Sigmoid colon (tissue), 7 donors: Measurements from ENCODE around the gene CTIF. TPM values are rescaled to one million over a fixed set of nuclear protein-coding genes. Genes with fewer than 3 reads are reported as not detected.

Experiments
- DNase-seq: peaks from one replicate; pipeline ENCODE4 v3.0.0-alpha.2; 2019
- H3K27ac ChIP-seq, 4 donors: fragments of 200-600 bp; sonication (generic); one replicate each; pipeline ENCODE4 v1.5.1; 2016 to 2019; ENCODE audit warnings: mild to moderate bottlenecking in 1 of 4
- H3K27me3 ChIP-seq, 3 donors: fragments of 200-600 bp; sonication (generic); one replicate each; pipeline ENCODE4 v1.5.1; 2019; ENCODE audit warnings: mild to moderate bottlenecking in 1 of 3
- H3K36me3 ChIP-seq, 4 donors: fragments of 200-600 bp; sonication (generic); one replicate each; pipeline ENCODE4 v1.5.1; 2016 to 2019
- H3K4me1 ChIP-seq, 4 donors: fragments of 200-600 bp; sonication (generic); one replicate each; pipeline ENCODE4 v1.5.1; 2017 to 2019
- H3K4me3 ChIP-seq, 4 donors: fragments of 200-600 bp; sonication (generic); one replicate each; pipeline ENCODE4 v1.5.1; 2017 to 2019; ENCODE audit warnings: mild to moderate bottlenecking in 2 of 4, moderate library complexity in 1 of 4
- H3K9me3 ChIP-seq, 4 donors: fragments of 200-600 bp in 3 of 4; sonication (generic) in 3 of 4; one replicate each; pipeline versions ENCODE4 v1.5.1 to v1.6.1; 2013 to 2019
- EP300 ChIP-seq, 4 donors: sonication (generic); formaldehyde crosslinking; IDR thresholded peaks; one replicate each; pipeline ENCODE4 v1.6.1; 2017; ENCODE audit warnings: antibody characterized with exemption in 4 of 4
- POLR2A ChIP-seq, 2 donors: fragments of 450-650 bp; IDR thresholded peaks; one replicate each; pipeline ENCODE4 v1.6.1; 2016; ENCODE audit warnings: antibody characterized with exemption in 2 of 2, mild to moderate bottlenecking in 2 of 2, moderate library complexity in 2 of 2
- POLR2AphosphoS5 ChIP-seq, 4 donors: sonication (generic); formaldehyde crosslinking; IDR thresholded peaks; one replicate each; pipeline ENCODE4 v1.6.1; 2017; ENCODE audit warnings: antibody characterized with exemption in 4 of 4
- WGBS, 2 donors: extraction: QIAGEN DNeasy Blood & Tissue Kit; methylation state at CpG; one replicate each; pipeline ENCODE4 v1.1.7; 2013; 5-methylcytosine and 5-hydroxymethylcytosine counted together
- intact Hi-C: fragments of 100-400 bp; cut with DNase I; formaldehyde crosslinking; loops from one replicate; pipeline ENCODE4 v1.15.1; 2023
- polyA plus RNA-seq, 3 donors: library from polyadenylated mRNA; stranded (reverse); fragments of 200-250 nt; gene quantifications; one replicate each; pipeline ENCODE4 v1.2.3, GENCODE V29; 2013
- total RNA-seq, 4 donors: library from RNA; depleted of rRNA; stranded (reverse); fragments of >200 nt; gene quantifications; one replicate each; pipeline ENCODE4 v1.1.0, GENCODE V29; 2016
- TF ChIP-seq, protein P1 (sequence below), 4 experiments: fragments of 450-650 bp in 3 of 4; fragments of 200-600 bp in 1 of 4; IDR thresholded peaks; one replicate each; pipeline ENCODE4 v1.5.1; 2016 to 2019; ENCODE audit warnings: antibody characterized with exemption in 4 of 4, mild to moderate bottlenecking in 3 of 4, moderate library complexity in 2 of 4
- donor health status: healthy with polysubstance abuse.
- donor health status: Bipolar disorder and iron deficiency.
- donor health status: healthy.

CTIF gene
- total and polyA plus RNA-seq, 7 donors, result 3.6 to 65.9 (median 22.5) TPM

GRCh38 chr18:48570313-48570712, 31.5 kb downstream of the CTIF start:
- H3K36me3 ChIP-seq, result no peaks in the 10 kb centered on the region
- 85 to 96% methylated on average over 6 of the region's 6 CpGs for WGBS, 2 donors
- no peak for DNase-seq
- H3K27me3 ChIP-seq, result no peaks in the 10 kb centered on the region
- H3K4me1 ChIP-seq, result peaks cover 0 to 30% (median 22%) of the 10 kb centered on the region in 4 donors
- TF ChIP-seq POLR2AphosphoS5 (IDR thresholded peaks at IDR 0.05) (no peak), POLR2A (IDR thresholded peaks at IDR 0.05) (no peak), EP300 (IDR thresholded peaks at IDR 0.05) (no peak)
- TF ChIP-seq, protein P1, sequence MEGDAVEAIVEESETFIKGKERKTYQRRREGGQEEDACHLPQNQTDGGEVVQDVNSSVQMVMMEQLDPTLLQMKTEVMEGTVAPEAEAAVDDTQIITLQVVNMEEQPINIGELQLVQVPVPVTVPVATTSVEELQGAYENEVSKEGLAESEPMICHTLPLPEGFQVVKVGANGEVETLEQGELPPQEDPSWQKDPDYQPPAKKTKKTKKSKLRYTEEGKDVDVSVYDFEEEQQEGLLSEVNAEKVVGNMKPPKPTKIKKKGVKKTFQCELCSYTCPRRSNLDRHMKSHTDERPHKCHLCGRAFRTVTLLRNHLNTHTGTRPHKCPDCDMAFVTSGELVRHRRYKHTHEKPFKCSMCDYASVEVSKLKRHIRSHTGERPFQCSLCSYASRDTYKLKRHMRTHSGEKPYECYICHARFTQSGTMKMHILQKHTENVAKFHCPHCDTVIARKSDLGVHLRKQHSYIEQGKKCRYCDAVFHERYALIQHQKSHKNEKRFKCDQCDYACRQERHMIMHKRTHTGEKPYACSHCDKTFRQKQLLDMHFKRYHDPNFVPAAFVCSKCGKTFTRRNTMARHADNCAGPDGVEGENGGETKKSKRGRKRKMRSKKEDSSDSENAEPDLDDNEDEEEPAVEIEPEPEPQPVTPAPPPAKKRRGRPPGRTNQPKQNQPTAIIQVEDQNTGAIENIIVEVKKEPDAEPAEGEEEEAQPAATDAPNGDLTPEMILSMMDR (IDR thresholded peaks at IDR 0.05), result no peak
- intact Hi-C loops, result loop anchor here (5.0 kb wide), 1 partner anchor 37 kb away; no protein-coding TSS in a partner anchor
- peak overlapping the region in 3 of 4 donors; percentile 40 to 61 (median 61) for H3K27ac ChIP-seq
- H3K4me3 ChIP-seq, result no peak overlapping the region
- no peaks in the 10 kb centered on the region for H3K9me3 ChIP-seq

DNA sequence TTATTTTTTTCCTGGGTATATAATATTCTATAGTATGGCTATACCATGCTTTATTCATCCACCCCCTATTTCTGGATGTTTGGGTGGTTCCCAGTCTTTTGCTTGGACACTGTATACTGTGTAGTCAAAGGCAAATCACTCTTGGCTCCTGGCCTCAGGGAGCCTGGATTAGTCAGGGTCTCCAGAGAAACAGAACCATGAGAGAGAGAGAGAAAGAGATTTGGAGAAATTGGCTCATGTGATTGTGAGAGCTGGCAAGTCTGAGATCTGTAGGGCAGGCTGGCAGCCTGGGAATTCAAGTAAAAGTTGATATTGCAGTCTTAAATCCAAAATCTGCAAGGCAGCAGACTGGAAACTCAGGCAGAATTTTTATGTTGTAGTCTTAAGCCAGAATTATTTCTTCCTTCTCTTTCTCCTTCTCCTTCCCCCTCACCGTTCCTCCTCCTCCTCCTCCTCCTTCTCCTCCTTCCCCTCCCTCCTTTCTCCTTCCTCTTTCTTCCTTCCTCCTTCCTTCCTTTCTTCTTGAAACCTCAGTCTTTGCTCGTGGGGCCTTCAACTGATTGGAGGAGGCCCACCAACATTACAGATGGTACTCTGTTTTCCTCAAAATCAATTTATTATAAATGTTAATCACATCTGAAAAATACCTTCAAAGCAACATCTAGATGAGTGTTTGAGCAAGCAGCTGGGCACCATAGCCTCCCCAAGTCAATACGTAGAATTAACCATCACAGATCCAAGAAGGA, 33.0 kb downstream of the CTIF start:
- H3K27ac ChIP-seq, result no peak overlapping the region
- peaks cover 0 to 35% (median 25%) of the 10 kb centered on the region in 4 donors for H3K4me1 ChIP-seq
- WGBS, 2 donors, result 79 to 87% methylated on average over 3 of the region's 3 CpGs
- no peak for TF ChIP-seq POLR2AphosphoS5 (IDR thresholded peaks at IDR 0.05)
- TF ChIP-seq POLR2A (IDR thresholded peaks at IDR 0.05), result no peak
- TF ChIP-seq, protein P1 (IDR thresholded peaks at IDR 0.05), result no peak
- TF ChIP-seq EP300 (IDR thresholded peaks at IDR 0.05), result no peak
- H3K36me3 ChIP-seq, result no peaks in the 10 kb centered on the region
- no peak overlapping the region for H3K4me3 ChIP-seq
- DNase-seq, result no peak
- no peaks in the 10 kb centered on the region for H3K27me3 ChIP-seq
- H3K9me3 ChIP-seq, result no peaks in the 10 kb centered on the region
- intact Hi-C loops, result loop anchor here (5.0 kb wide), 1 partner anchor 35 kb away; no protein-coding TSS in a partner anchor

DNA sequence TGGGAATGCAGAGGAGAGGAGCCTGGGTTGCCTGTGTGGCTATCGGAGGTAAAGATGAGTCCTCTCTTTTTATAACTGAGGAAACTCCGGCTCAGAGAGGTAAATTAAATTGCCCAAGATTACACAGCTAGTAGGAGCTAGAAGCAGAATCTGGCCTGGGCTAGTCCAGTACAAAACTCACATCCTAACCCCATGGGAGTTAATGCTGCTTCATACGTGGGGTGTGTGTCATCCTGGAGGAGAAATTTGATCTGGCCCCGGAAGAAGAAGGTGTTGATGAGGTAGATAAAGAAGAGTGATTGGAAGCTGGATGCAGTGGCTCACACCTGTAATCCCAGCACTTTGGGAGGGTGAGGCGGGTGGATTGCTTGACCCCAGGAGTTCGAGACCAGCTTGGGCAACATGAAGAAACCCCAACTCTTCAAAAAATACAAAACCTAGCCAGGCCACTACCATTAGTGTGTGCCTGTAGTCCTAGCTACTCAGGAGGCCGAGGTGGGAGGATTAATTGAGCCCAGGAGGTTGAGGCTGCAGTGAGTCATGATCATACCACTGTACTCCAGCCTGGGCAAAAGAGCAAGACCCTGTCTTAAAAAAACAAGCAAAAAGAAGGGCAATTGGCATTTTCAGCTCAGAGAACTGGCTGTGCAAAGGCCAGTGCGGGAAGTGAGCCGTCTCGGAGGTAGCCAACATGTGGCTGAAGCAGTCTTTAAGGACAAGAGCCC, 33.7 kb downstream of the CTIF start:
- Histone ChIP-seq H3K4me3 (no peak overlapping the region), H3K36me3 (no peaks in the 10 kb centered on the region), H3K4me1 (peaks cover 0 to 35% (median 25%) of the 10 kb centered on the region in 4 donors), H3K27me3 (no peaks in the 10 kb centered on the region), H3K9me3 (no peaks in the 10 kb centered on the region), H3K27ac (no peak overlapping the region)
- intact Hi-C loops, result loop anchor here (5.0 kb wide), 1 partner anchor 35 kb away; no protein-coding TSS in a partner anchor
- no peak for DNase-seq
- TF ChIP-seq POLR2A (IDR thresholded peaks at IDR 0.05), result no peak
- no peak for TF ChIP-seq EP300 (IDR thresholded peaks at IDR 0.05)
- TF ChIP-seq, protein P1 (IDR thresholded peaks at IDR 0.05), result no peak
- no peak for TF ChIP-seq POLR2AphosphoS5 (IDR thresholded peaks at IDR 0.05)
- WGBS, 2 donors, result 83% methylated on average over 10 of the region's 10 CpGs

- intact Hi-C loops, result loop anchor here (5.0 kb wide), 1 partner anchor 34 kb away; no protein-coding TSS in a partner anchor
- H3K27ac ChIP-seq, result no peak overlapping the region
- no peaks in the 10 kb centered on the region for H3K36me3 ChIP-seq
- H3K4me1 ChIP-seq, result peaks cover 0 to 35% (median 25%) of the 10 kb centered on the region in 4 donors
- no peak overlapping the region for H3K4me3 ChIP-seq
- TF ChIP-seq, protein P1 (IDR thresholded peaks at IDR 0.05), result no peak
- TF ChIP-seq EP300 (IDR thresholded peaks at IDR 0.05) (no peak), POLR2A (IDR thresholded peaks at IDR 0.05) (no peak), POLR2AphosphoS5 (IDR thresholded peaks at IDR 0.05) (no peak)
- no peak for DNase-seq
- WGBS, 2 donors, result 85 to 89% methylated on average over 14 of the region's 14 CpGs
- no peaks in the 10 kb centered on the region for H3K9me3 ChIP-seq
- H3K27me3 ChIP-seq, result no peaks in the 10 kb centered on the region
Measured at GRCh38 chr18:48573632-48574283, 34.9 kb downstream of the CTIF start.
